HG03280 (cell line): ENCODE results near the gene SYT8.

Experiments used
- ATAC-seq: cut with Tn5 transposase; IDR thresholded peaks from one replicate; pipeline ENCODE4 v1.9.1; 2021; ENCODE audit warnings: mild to moderate bottlenecking, moderate library complexity; ENCODE audit not compliant: unreplicated experiment

SYT8 gene

DNA sequence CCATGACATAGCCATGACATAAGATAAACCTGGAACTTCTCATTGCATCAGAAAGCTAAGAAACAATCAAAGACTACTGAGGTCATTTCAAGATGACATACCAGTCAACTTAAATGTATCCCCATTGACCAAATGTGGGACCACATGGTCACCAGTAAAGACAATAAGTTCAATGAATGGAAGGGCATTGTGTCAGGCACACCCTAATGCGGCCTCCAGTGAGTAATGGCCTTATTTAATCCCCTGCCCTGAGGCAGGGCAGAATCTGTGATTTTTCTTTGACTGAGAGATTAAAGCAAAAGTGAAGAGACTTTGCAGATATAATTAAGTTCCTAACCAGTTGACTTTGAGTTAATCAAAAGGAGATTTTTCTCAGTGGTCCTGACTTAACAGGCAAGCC is 17.3 kb upstream of the SYT8 start:
- ATAC-seq: no peak

DNA sequence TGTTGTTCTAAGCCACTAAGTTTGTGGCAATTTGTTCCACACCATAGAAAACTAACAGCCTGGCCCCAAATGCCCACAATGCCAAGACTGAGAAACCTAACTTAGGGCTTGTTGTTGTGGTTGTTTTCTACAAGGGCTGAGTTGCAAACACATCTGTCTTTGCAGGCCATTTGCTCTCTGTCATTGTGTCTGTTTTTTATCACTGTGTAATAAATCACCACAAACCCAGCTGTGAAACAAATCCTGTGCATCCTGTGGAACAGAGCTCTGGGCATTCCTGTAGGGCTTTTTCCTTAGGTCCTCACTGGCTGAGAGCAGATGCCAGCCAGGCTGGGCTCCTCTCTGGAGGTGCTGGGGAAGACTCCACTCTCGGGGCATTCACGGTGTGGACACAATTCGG is 15.7 kb upstream of the SYT8 start:
- ATAC-seq: no peak

DNA sequence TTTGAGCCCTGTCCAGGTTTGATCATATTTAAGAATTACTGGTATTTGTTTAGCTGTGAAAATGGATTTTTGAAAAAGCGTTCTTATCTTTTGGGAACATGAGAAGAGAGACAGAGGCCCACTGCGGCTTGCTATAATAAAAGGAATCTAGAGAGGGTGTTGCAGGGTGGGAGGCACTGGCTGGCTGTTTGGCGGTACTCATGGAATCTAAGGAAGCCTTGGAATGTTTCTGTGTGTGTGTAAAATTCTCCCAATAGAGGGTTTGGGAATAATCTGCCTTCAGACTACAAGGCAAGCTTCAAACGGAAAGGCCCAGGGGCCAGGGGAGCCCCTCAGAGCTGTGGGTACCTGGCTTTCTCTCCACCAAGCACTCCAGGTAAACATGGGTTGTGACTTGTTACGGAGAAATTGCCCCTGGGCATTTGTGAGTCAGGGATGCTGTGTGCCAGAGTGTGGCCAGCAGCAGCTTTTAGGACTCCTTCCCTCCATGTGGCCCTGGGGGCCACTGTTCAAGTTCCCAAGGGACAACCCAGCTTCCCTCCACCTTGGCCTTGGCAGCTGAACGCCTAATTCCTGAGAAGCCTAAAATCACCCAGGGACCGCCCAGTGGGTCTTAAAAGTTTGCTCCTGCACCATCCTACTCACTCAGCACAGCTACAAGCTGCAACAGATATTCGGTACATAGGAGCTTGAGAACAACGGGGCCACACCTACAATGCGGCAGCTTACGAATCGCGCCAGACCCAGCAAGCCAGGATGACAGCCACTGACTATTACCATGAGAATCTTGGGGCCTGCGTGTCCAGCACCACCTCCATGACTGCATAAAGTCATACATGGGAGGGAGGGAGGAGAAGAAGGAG is 14.1 kb upstream of the SYT8 start:
- no peak for ATAC-seq

DNA sequence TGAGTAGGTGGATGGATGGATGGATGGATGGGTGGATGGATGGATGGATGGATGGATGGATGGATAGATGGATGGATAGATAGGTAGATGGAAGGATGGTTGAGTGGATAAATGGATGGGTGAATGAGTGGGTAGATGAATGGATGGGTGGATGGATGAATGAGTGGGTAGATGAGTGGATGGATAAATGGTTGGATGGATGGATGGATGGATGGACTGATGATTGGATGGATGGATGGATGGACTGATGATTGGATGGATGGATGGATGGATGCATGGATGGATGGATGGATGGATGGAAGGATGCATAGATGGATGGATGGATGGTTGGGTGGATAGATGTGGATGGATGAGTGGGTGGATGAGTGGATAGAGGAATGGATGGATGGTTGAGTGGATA is 13.2 kb upstream of the SYT8 start:
- no peak for ATAC-seq

DNA sequence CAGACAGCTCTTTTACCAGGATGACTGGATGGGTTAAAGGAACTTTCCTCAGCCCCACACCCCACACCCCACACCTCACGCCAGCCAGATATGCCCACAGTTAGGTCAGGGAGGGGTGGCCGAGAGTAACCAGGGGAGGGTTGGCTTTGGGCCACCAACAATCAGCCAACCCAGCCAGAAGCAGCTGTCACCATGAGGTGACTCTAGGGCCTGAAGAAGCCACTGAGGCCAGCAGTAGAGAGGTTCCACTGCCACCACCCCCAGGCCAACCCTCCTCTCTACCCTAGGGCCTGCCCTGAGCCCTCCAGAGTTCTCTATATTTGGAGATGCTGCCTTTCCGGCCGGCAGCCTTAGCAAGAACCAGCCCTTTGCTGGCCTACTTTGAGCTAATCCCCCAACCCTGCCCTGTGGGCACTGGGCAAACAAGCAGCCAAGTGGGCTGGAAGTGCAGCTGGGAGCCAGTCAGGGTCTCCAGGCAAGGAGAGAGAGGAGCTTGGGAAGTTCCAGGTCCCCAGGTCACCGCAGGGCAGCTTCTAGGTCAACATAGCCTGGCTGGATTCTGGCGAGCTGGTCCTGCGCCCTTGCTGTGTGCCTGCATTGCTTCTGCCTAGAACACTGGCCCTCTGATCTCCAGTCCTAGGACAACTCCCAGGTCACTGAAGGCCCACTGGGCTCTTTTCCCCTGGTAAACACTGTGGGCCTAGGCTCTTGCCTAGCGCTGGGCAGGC is 12.0 kb upstream of the SYT8 start:
- no peak for ATAC-seq

DNA sequence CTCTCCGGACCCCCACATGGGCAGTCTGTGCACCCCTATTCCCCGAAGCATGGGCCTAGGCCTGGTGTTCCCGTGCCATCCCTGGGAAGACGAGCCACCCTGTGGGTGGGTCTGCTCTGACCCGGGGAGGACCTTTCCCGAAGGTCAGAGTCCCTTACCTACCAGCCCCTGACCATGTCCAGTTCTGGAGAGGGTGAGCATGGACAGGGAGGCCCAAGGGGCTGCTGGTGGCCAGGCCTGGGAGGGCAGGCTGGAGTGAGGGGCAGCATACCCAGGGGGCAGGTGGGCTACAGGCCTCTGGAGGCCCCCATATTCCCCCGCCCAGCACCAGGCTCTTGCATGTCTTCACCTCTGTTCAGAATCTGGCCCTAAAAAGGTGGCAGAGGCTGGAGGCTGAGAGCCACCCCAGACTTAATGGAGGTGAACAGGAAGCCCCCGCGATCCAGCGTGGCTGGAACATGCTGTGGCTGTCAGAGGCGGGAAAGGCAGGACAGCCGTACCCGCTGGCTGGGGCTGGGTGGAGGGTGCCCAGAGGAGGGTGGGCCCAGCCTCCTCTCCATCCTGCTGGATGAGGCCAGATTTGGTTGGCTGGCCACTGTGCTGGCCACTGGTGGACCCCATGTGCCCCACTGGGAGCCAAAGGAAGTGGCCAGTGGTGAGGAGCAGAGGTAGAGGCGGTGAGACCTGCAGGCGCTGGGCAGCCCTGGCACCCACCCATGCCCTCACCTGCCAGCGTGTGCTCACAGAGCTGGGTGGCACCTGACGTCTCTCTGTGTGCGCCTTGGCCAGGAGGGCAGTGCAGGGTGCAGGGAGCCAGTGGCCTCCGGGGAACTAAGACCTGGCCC is 11.2 kb upstream of the SYT8 start:
- no peak for ATAC-seq

DNA sequence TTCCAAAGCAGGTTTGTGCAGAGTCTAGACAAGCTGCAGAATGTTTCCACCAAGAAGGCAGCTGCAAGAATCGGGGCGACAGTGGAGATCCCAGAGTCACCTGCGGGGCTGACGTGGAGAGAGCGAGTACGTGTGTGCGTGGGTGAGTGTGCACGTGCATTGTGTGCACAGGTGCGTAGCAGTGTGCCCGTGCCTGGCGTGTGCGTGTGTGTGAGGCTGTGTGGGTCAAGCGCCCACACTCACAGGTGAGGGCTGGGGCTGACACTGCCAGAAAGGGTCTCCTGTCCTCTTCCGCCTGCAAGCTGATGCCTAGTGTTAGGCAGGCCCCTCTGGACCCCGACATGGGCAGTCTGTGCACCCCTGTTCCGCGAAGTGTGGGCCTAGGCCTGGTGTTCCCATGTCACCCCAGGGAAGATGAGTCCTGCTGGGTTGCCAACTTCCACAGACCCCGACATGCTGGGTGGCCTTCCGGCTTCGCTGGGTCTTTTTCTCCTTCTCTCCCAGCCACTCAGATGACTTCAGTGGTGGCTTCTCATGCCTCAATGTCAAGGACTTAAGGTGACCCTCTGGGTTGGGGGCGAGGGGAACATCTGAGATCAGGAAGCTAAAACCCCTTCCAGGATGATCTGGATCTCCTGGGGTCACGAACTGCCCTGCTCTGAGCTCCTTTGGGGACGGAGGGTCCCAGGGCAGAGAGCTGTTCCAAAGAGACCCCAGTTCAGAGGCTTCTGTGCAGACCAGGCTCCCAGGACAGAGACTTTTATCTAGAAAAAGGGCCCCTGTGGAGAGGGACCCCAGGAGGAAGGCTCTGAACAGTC is 10.4 kb upstream of the SYT8 start:
- ATAC-seq: no peak

DNA sequence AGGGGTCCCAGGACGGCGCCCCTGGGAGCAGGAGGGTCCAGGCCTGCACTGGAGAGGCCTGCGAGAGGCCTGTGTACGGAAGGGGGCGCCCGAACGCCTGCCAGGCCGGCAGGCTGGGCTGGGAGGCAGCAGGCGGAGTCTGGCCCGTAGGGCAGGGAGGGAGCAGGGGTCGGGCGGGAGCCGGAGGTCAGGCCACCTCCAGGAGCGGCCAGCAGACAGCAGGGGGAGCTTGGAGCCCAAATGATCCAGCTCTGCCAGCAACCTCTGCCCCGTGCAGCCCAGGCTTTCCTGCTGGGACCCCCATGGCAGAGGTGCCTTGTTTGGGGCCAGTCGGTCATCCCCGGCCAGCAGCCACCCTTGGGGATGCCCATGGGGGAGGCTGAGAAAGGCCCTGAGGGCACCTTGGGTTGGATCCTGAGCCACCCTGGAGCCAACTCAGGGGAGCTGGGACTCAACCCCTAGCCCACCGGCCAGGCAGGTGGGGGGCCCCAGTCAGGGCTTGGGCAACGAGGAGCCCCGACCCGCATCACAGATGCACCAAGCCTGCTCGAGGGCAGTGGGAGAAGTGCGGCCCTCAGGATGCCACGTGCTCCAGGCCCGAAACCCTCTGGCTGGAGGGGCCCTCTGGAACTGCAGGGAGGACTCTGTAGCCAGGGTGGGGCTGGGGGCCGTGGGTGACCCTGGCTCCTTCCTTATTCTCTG is 9.6 kb upstream of the SYT8 start:
- ATAC-seq: no peak

DNA sequence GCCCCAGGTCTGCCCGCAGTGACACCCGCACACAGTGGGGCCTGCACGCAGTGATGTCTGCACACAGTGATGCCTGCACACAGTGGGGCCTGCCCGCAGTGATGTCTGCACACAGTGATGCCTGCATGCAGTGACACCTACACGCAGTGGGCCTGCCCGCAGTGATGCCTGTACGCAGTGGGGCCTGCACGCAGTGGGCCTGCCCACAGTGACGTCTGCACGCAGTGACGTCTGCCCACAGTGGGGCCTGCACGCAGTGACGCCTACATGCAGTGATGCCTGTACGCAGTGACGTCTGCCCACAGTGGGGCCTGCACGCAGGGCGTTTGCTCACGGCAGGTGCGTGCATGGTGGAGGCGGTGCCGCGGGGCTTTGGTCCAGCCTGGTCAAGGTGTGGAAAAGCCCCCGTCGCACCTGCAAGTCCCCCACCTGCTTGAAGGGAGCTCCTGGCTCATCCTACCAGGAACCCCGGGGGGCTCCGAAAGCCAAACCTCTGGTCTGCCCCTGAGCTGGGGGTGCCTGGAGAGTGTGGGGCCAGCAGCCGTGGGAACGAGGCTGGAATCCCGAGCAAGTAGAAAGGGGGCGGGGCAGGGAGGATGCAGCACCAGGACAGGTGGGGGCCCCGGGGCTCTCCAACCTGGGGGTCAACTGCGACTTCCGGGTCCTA is 8.9 kb upstream of the SYT8 start:
- no peak for ATAC-seq

DNA sequence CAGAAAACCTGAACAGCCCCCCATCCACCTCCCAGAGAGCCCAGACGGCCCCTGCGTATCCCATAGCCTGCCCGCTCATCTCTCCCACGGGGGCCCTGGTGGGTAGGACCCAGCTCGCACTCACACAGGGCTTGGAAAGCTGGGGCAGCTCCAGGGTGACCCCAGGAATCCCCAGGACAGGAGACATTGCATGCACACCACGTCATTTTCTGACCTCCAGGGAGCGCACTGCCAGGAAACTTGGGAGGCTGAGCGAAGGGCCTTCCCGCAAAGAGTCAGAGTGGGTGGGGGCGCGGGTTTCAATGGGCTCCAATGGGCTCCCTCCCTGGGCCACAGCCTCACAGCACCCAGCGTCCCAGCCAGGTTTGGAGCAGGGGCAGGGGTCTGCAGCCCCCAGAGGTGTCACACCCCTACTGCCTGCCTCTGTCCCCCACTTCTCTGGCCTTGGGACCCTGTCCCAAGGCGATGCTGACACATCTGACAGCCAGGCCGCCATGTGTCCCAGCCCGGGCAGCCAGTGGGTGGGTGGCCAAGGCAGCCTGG is 8.2 kb upstream of the SYT8 start:
- no peak for ATAC-seq

DNA sequence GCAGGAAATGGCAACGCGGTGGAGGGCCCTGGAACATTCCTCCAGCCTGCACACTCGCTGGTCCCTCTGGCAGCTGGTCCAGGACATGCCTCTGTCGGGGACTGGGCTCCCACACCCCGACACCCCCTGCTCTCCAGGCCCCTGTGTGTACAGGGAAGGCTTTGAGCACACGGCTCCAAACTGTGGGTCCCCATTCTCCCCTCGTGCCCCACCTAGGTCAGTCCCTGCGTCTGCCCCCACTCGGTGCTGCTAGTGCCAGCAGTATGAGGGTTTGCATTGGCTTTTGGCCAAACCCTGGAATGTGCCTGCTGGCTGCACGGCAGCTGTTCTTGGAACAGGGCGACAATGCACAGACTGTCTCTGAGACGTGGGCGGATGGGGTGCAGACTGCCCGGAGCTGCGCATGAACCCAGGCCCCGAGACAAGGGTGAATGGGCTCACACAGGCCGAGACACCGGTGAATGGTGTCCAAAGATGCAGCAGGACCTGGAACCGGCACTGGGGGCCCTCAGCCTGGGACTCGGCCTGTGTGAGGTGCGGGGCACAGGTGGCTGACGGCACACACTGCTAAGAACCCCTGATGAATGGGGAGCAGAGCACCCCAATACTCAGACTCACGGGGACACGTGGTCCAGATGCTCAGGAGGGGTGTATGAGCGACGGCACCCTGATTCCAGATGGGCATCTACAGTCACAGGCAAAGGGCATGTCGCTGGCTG is 7.5 kb upstream of the SYT8 start:
- ATAC-seq: no peak

DNA sequence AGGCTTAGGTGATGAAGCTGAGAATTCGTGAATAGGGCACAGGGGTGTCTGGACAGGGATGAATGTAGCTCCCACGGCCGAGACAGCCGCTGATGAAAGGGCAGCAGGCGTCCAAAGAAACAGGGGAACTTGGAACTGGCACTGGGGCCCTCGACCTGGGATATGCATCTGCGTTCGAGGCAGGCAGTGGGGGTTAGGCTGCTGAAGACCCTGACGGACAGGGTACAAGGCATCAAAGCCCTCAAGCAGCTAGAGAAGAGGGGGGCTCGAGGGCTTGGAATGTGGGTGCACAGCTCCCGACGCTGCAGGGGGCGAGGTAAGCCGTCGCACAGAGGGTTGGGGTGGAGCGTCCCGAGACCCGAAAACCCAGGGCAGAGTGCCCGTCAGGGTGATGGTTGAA is 6.9 kb upstream of the SYT8 start:
- ATAC-seq: no peak

DNA sequence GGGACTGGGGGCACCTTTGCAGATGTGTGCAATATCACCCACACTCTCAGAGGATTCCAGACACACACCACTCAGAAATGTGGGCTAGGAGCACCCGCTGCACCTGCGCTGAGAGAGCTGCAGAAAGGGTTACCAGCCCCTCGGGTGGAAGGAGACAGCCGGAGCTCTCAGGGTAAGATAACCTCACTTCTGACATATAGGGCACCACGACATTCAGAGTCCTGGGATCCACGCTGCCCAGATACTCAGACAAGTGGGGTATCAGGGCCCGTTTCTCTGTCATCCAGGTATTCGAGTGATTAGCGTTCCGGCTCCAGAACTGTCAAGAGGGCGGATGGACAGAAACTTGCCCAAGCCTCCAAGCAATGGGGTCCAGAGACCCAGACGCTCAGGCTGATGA is 6.2 kb upstream of the SYT8 start:
- ATAC-seq: no peak

DNA sequence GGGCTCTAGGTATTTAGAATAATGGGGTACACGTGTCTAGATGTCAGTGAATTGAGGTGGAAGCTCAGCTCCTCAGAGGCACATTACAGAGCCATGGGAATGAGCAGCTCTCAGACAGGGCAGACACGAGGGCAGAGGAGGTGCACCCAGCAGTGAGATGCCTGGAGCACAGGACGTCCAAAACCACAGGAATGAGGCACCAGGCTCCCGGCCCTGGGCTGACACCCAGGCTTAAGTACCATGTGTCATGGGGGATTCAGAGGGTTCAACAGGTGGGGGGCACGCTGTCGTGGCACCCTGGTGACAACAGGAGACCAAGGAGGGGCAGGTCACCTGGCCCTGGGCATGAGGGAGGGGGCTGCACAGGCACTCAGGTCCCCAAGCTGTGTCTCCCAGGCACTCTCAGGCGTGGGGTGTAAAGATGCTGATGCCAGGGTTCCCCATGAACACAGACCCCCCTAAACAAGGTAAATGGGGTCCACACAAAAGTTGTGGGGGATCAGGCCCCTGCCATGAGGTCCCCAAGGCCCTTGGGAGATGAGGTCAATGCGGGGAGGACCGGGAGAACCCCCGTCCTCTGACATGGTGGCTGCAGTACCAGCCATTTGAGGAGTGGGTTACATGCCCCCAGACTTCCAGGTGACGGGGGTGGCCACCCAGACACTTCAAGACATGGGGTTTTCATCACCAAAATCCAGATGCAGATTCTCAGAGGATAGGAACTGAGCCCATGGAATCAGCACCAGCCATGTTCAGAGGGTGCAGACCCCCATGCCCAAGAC is 5.6 kb upstream of the SYT8 start:
- ATAC-seq: no peak

DNA sequence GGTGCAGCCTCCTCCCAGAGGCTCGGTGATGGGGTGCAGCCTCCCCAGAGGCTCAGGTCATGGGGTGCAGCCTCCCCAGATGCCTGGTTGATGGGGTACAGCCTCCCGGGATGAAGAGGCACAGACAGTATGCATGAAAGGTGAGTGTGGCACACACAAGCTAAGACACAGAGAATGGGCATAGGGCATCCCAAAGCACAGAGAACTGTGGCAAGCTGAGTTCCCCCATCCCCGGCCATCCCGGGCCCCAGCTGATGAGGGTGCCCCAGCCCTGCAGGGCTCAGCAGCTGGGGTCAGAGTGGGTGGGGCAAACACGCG is 4.8 kb upstream of the SYT8 start:
- no peak for ATAC-seq

DNA sequence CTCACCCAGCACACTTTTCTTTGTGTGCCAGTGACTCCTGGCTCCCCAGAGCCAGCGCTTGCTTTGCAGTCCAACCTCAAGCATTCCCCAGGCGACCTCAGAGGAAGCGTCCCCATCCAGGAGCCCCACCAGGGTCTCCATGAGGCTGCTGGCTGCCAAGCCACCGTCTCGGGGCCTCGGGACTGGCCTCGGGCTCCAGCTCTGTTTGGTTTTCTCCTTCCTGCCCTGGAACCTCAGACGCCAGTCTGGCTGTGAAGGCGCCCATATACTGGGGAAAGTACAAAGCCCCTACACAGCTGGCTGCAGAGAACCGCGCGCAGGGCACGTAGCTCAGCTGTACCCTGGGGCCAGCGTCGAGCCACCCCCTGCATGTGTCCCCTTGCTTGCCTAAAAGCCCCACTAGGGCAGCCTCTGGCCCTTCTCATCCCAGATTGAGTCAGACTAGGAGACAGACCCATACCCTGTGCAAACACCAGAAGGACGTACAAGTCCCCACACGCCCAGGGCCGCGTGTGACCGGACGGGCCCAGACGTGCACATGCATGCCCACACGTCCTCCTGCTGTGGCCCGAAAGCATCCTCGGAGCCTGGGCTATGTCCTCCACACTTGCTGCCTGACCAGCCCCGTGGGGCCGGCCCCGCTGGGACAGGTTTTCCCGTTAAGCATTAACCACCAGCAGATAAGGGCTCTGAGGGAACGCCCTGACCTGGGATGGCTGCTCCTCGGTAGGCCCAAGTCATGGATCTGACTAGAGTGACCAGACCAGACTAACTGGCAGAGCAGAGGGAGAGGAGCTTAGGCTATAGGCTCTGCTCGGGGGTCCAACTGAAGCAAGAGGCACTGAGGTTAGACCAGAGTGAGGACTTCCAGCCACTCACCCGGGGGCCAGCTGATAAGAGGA is 4.2 kb upstream of the SYT8 start:
- no peak for ATAC-seq
